Airway epithelial cell (primary cell): Measurements from ENCODE around the gene MGARP. TPM values are rescaled to one million over a fixed set of nuclear protein-coding genes. Genes with fewer than 3 reads are reported as not detected.

Experiments used
- total RNA-seq: library from RNA; depleted of rRNA; stranded (reverse); fragments of >200 nt; gene quantifications from 2 replicates; pipeline ENCODE4 v1.2.3, GENCODE V29; 2015

MGARP gene
- total RNA-seq: 0.37 and 0.49 TPM in 2 replicates

GRCh38 chr4:139279760-139280620, at the start of gene MGARP:
Gene MGARP, minus strand, starts transcription at chr4:139280225. Its CDS starts 67 bp downstream, at chr4:139280158.

GRCh38 chr4:139301821-139302611, 22.0 kb upstream of the MGARP start, which contains the start of gene NDUFC1:
Gene NDUFC1, minus strand, starts transcription at chr4:139302477. Its CDS starts 6,679 bp downstream, at chr4:139295798.

GRCh38 chr4:139301113-139301820, 21.2 kb upstream of the MGARP start, which contains the start of gene NAA15:
Gene NAA15, plus strand, starts transcription at chr4:139301505. Its CDS starts 273 bp downstream, at chr4:139301778.

Other genes starting within 250 kb of the MGARP start
- 10.4 and 16.3 TPM in 2 replicates for gene ELF2, start 103.0 kb downstream of the MGARP start, total RNA-seq
- gene NAA15, start 21.3 kb upstream of the MGARP start, total RNA-seq: 29.5 and 38.4 TPM in 2 replicates
- gene NDUFC1, start 22.3 kb upstream of the MGARP start, total RNA-seq: 57.5 and 77.5 TPM in 2 replicates
- 3.9 and 6.2 TPM in 2 replicates for gene RAB33B, start 173.9 kb upstream of the MGARP start, total RNA-seq